Ascending aorta (tissue), 2 donors: ENCODE data around the gene NME7. TPM values are rescaled to one million over a fixed set of nuclear protein-coding genes. Genes with fewer than 3 reads are reported as not detected.
A peak's percentile ranks its signal among the peaks of the same experiment; 100 is the strongest.

Experiments
- DNase-seq, 2 donors: peaks; one replicate each; pipeline ENCODE4 v3.0.0-alpha.2; 2019; ENCODE audit warnings: low spot score in 2 of 2
- H3K27ac ChIP-seq, 2 donors: fragments of 200-600 bp; sonication (generic); one replicate each; pipeline ENCODE4 v1.5.1; 2016 to 2017; ENCODE audit warnings: mild to moderate bottlenecking in 1 of 2
- H3K27me3 ChIP-seq: fragments of 200-600 bp; sonication (generic); one replicate; pipeline ENCODE4 v1.5.1; 2017
- H3K36me3 ChIP-seq, 2 donors: fragments of 200-600 bp; sonication (generic); one replicate each; pipeline ENCODE4 v1.5.1; 2016
- H3K4me1 ChIP-seq, 2 donors: fragments of 200-600 bp; sonication (generic); one replicate each; pipeline ENCODE4 v1.5.1; 2016 to 2017; ENCODE audit warnings: mild to moderate bottlenecking in 1 of 2
- H3K4me3 ChIP-seq, 2 donors: fragments of 200-600 bp; sonication (generic); one replicate each; pipeline ENCODE4 v1.5.1; 2016 to 2017; ENCODE audit warnings: mild to moderate bottlenecking in 1 of 2
- H3K9me3 ChIP-seq, 2 donors: fragments of 200-600 bp; sonication (generic); one replicate each; pipeline ENCODE4 v1.5.1; 2016
- CTCF ChIP-seq, 3 experiments: fragments of 200-600 bp in 2 of 3; fragments of 450-650 bp in 1 of 3; sonication (generic) in 2 of 3; IDR thresholded peaks; one replicate each; pipeline ENCODE4 v1.5.1; 2016 to 2019; ENCODE audit warnings: antibody characterized with exemption in 3 of 3, mild to moderate bottlenecking in 1 of 3, moderate library complexity in 1 of 3
- intact Hi-C: fragments of 100-400 bp; cut with DNase I; formaldehyde crosslinking; loops from one replicate; pipeline ENCODE4 v1.15.1; 2023
- total RNA-seq: library from RNA; depleted of rRNA; stranded (reverse); fragments of >200 nt; gene quantifications from one replicate; pipeline ENCODE4 v1.1.0, GENCODE V29; 2016

NME7 gene
- total RNA-seq, 1 donor from 2014 or later = 4.9 TPM

- no peak for TF ChIP-seq CTCF (IDR thresholded peaks at IDR 0.05)
- no peaks in the 10 kb centered on the region for H3K27me3 ChIP-seq
- no peaks in the 10 kb centered on the region for H3K9me3 ChIP-seq
- peak overlapping the region; percentile 74 to 80 for H3K27ac ChIP-seq
- peaks cover 2 to 11% of the 10 kb centered on the region in 2 donors for H3K4me1 ChIP-seq
- no peak for DNase-seq
- peak overlapping the region; percentile 60 to 96 for H3K4me3 ChIP-seq
- peaks cover 2% of the 10 kb centered on the region in 2 donors for H3K36me3 ChIP-seq
- intact Hi-C loops = loop anchor here (2.0 to 10.0 kb wide), 5 partner anchors 260 to 882 kb away; partner anchors contain the start of genes BLZF1, NME7, SFT2D2 and SLC19A2
Observed at GRCh38 chr1:169106921-169107602, 260.5 kb downstream of the NME7 start.

GRCh38 chr1:169106095-169106920, 261.3 kb downstream of the NME7 start, which contains the start of gene ATP1B1:
TSS of gene ATP1B1 (plus strand) at chr1:169106690. CDS start at chr1:169106830, 140 bp downstream.
- peaks cover 2 to 11% of the 10 kb centered on the region in 2 donors for H3K4me1 ChIP-seq
- no peaks in the 10 kb centered on the region for H3K36me3 ChIP-seq
- H3K27me3 ChIP-seq = no peaks in the 10 kb centered on the region
- peak within 1 kb of the TSS; percentile 74 to 80 for H3K27ac ChIP-seq
- H3K4me3 ChIP-seq = peak within 1 kb of the TSS; percentile 60 to 96
- intact Hi-C loops = loop anchor here (2.0 to 10.0 kb wide), 5 partner anchors 261 to 882 kb away; partner anchors contain the start of genes BLZF1, NME7, SFT2D2 and SLC19A2
- TF ChIP-seq CTCF (IDR thresholded peaks at IDR 0.05) = peak; percentile 38 to 55 (median 54)
- no peaks in the 10 kb centered on the region for H3K9me3 ChIP-seq
- peak; percentile 54 to 92 for DNase-seq

GRCh38 chr1:169105434-169106094, 262.0 kb downstream of the NME7 start:
- TF ChIP-seq CTCF (IDR thresholded peaks at IDR 0.05) = peak in 1 of 3 experiments; percentile 8
- peak overlapping the region; percentile 60 to 96 for H3K4me3 ChIP-seq
- H3K27ac ChIP-seq = peak overlapping the region; percentile 74 to 80
- no peaks in the 10 kb centered on the region for H3K9me3 ChIP-seq
- DNase-seq = peak; percentile 26 to 80
- H3K27me3 ChIP-seq = no peaks in the 10 kb centered on the region
- peaks cover 2 to 11% of the 10 kb centered on the region in 2 donors for H3K4me1 ChIP-seq
- intact Hi-C loops = loop anchor here (2.0 to 10.0 kb wide), 5 partner anchors 262 to 881 kb away; partner anchors contain the start of genes BLZF1, NME7, SFT2D2 and SLC19A2
- no peaks in the 10 kb centered on the region for H3K36me3 ChIP-seq

- intact Hi-C loops = loop anchor here (5.0 to 10.0 kb wide), 4 partner anchors 262 to 880 kb away; partner anchors contain the start of genes BLZF1, NME7, SFT2D2 and SLC19A2
- DNase-seq = no peak
- Histone ChIP-seq H3K4me3 (peak overlapping the region; percentile 60 to 96), H3K27ac (peak overlapping the region; percentile 74 to 80), H3K9me3 (no peaks in the 10 kb centered on the region), H3K4me1 (peaks cover 2 to 8% of the 10 kb centered on the region in 2 donors), H3K36me3 (no peaks in the 10 kb centered on the region), H3K27me3 (no peaks in the 10 kb centered on the region)
- no peak for TF ChIP-seq CTCF (IDR thresholded peaks at IDR 0.05)
Observed at GRCh38 chr1:169105087-169105433, 262.5 kb downstream of the NME7 start.

- no peak for DNase-seq
- H3K27me3 ChIP-seq = no peaks in the 10 kb centered on the region
- H3K4me3 ChIP-seq = no peak overlapping the region
- H3K9me3 ChIP-seq = no peaks in the 10 kb centered on the region
- no peak for TF ChIP-seq CTCF (IDR thresholded peaks at IDR 0.05)
- intact Hi-C loops = loop anchor here (10.0 kb wide), 2 partner anchors 759 to 879 kb away; partner anchors contain the start of gene SFT2D2
- H3K27ac ChIP-seq = peak overlapping the region; percentile 21 to 35
- H3K4me1 ChIP-seq = peaks cover 2 to 5% of the 10 kb centered on the region in 2 donors
- no peaks in the 10 kb centered on the region for H3K36me3 ChIP-seq
Observed at GRCh38 chr1:169103480-169103893, 264.1 kb downstream of the NME7 start.
